HG03442 (cell line): ENCODE measurements around the gene LY6G5B.
"Not testable (repeated sequence)": the region's sequence is repeated elsewhere in the genome, so short reads cannot be mapped to it uniquely, and the experiment has no call there.

ENCODE experiments used
- ATAC-seq: cut with Tn5 transposase; IDR thresholded peaks from one replicate; pipeline ENCODE4 v1.9.1; 2021; ENCODE audit warnings: mild to moderate bottlenecking, moderate library complexity; ENCODE audit not compliant: unreplicated experiment

The LY6G5B gene

DNA sequence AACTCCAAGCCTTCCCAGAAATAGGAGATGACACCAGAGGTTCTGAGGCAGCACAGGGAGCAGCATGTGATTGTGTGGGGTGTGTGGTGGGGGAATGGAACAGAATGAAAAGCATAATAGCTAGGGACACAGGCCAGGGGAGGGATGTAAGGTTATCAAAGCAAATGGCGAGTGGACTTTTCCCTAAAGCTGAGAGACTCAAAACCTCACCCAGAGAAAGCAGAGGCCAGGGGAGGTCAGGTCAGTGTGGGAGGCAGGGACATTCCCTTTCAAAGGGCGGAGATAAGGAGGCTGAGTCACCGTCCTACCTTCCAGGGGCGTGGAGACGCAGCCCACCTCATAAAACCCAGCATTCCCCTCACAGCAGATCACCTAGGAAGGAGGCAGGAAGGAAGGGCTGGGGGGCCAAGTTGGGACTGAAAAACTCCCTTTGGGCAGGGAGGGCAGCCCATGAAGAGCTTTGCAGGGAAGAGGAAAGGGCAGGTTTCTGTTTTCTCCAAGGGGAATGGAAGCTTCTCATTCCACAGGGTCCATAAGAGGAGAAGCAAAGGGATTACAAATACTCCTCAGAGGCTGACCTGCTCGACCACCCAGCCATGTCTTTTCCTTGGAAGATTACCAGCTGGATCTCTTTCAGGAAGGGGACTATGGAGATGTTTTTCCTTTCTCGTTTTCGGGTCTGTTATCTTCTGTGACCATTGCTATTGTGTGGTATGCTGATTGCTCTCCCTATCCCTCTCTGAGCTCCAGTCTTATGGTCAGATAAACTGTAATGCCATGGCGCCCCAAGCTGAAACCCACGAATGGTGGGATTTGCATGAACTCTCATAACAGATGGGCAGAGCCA lies 20.7 kb downstream of the LY6G5B start:
- no peak for ATAC-seq

DNA sequence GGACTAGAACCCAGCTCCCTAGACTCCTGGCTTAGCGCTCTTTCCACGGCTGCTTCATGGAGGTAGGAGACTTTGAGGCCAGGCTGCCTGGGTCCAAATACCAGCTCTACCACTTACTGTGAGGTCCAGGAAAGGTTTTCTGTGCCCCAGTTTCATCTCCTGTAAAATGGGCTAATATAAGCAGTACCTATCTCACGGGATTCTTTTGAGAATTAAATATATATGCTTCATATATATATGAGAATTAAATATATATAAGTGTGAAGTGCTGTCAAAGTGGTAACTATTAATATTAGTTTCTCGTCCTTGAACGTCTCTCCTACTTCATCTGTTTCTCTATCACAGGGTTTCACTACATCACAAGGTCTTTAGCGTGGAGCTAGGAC lies 21.3 kb downstream of the LY6G5B start:
- no peak for ATAC-seq

GRCh38 chr6:31691564-31692108 lies 21.9 kb downstream of the LY6G5B start:
- ATAC-seq = no peak

DNA sequence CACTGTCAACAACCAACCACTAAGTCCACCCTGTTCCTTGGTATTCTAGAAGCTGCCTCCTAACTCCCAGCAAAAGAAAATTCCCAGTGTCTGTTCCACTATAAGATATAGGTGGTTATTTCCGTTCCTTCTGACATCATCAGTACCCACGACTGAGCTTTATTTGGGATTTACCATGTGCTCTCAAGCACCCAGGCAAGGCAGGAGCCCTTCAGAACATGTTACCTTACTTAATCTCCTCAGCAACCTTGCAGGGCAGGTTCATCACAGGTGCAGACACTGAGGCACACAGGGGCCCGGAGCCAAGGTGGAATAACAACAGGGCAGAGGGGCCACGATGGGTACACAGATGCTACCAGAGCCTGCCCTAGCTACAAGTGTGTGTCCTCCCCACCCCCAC lies 22.6 kb downstream of the LY6G5B start:
- no peak for ATAC-seq

DNA sequence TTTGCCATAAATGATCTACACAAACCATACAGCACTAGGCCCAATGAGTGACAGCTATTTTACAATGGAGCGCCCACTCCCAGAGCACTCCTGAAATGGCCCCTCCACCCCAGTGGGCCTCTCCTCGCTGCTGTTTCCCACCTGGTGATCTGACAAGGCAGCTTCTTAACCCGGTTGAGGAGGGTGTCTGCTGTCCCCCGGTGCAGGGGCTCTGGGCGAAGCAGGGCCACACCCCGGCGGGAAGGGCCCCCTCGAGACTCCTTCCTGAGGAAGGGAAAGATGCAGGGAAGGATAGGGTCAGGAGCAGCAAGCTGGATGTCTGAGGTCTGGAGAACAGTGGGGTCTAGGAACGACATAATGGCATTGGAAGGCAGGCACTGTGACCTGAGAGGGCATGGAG lies 23.1 kb downstream of the LY6G5B start:
- ATAC-seq = no peak

DNA sequence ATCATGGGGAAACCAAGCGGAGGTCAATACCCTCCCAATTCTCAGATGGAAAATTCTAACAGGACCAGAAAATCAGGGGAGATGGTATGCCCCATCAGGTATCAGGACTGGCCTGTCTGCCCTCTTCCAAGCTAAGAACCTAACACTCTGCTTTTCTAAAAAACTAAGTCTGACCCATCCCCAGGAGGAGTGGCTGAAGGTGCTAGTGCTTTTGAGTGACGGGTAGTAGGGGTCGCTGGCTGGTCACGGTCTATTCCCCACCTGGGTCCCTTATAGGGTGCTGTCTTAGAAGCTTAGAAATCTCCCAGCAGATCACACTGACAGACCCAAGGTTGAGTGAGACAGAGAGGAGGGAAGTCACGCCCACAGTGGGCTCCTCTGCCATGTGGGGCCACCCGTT lies 23.8 kb downstream of the LY6G5B start:
- no peak for ATAC-seq

DNA sequence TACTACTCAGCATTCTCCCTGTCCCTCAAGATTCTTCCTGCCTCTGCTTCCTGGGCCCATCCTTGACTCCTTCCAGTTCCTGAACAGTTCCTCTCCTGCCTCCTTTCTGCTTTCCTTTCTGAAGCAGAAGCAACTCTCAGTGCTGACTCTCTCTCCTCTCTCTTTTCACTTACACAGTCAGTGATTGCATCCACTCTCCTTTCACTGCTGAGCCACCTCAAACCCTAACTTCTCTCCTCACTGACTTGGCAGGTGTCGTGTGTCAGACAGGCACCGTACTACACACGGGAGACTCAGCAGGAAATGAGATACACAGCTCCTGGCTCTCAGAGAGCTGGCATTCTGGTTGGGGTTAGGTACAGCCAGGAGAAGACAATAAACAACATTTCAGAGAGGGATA lies 27.8 kb downstream of the LY6G5B start:
- no peak for ATAC-seq

DNA sequence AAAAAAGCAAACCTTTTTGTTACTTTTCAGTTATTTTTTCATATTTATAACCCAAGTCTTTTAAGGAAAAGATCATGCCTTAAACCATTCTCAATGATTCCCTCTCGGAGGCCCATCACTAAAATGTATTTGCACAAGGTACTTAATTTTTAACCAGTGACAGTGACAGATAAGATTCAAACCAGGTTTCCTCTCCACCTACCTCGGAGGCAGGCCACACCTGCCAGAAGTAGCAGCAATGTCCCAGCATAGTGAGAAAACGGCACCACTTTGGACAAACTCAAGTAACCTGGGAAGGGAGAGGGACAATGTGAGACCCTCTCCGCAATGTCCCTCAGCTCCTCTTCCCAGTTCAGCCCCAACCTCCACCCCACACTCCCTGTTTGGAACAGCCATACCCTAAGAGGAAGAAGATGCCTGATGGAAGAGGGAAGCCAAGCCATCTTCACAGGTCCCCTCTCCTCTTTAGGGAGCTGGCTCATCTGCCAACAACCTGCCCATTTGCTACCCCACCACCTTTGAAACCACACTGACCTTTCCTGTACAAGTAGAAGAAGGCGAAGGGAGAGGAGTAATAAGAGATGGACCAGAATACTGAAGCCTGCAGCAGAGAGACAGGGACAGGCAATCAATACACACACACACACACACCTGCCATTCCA lies 31.1 kb downstream of the LY6G5B start:
- no peak for ATAC-seq

DNA sequence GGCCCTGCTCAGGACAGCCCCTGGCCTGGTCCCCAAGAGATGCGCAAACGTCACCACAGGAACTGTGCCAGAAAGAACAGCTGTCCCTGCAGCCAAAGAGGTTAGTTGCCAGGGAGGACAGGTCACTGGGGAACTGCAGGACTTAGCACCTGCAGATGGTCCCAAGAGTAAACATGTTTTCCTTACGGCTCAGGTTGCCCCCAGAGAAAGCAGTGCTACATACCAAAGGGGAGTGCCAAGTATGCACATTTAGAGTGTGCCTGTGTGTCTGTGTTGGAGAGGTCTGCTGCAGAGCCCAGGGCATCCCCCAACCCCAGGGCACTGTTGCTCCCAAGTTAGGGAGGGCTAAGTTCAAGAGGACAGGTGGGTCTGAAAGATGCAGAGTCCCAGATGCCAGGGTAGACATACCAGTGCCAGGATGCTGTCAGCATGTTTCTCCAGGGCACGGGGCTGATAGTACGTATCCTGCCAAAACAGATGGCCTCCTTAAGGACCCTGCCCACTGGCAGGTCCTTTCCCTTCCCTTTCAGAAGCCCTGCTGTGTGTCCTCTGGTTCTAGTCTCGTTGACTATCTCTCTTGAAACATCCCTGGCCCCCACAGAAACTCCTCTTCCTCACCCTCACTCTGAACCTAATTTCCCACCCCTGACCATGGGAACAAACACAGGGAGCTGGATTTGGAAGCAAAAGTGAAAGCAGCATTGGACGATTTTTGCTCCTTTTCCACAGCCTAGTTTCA lies 32.1 kb downstream of the LY6G5B start:
- ATAC-seq = no peak

GRCh38 chr6:31702405-31702818 lies 32.6 kb downstream of the LY6G5B start:
- no peak for ATAC-seq

DNA sequence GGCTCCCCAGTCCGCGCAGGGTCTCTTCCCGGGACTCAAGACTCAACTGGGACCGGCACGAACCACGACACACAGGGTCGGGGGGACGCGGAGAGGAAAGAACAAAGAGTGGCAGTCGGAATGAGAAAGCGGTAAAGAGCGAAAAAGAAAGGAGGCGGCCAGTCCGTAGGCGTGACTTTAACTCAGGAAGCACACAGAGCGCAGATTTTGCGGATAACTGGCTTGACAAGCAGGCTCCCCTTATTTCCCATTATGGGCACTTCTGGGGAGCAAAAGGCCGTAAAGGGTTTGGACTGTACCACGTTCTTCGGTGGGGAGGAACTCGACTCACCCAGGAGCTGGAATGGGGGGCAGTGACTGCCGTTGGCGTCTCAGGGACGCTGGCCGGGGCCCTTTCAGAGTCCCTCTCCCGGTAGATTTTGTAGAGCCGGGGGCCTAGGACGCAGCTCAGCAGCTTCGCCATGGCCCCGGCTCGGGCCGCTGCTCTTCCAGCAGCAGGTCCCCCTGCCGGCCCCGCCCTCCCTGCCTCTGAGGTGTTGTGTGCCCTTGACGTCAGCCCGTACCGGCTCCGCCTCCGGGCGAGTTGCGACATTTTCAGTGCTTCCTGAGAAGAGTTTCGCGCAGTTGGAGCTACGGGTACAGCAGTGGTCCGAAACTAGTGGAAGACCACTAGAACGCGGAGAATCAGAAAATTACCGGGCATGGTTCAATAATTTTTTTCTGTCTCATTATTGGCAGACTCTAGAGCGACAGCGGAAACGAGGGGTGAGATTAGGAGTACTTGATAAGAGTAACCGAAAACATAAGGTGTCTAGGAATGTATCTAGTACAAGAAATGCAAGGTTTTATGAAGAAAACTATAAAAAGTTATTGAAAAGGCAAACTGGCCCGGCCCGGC lies 33.3 kb downstream of the LY6G5B start, which contains the start of gene ABHD16A:
Gene ABHD16A (minus strand): TSS at position 506 of the 898 bp plus-strand sequence. CDS start 43 bp downstream, at position 463.
- peak; percentile 86 for ATAC-seq

DNA sequence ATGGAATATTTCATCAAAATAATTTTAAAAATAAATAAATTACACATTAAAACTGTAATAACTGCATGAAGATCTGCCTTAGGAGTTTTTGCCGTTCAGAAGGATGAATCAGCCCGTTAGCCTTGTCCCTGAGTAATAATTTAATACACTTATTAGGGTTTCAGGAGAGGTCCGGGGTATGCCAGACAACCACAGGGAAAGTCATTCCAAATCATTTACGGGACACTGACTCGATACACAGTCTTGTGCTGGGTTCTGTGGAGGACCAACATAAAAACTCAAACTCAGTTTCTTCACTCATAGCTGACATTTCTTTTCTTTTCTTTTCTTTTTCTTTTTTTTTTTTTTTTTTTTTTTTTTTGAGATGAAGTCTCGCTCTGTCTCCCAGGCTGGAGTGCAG lies 36.2 kb downstream of the LY6G5B start:
- no peak for ATAC-seq

GRCh38 chr6:31706599-31706998 lies 36.8 kb downstream of the LY6G5B start, which contains the start of gene LY6G6F:
TSS of gene LY6G6F (plus strand) at chr6:31706866. CDS start at chr6:31706907, 41 bp downstream.
- no peak for ATAC-seq

DNA sequence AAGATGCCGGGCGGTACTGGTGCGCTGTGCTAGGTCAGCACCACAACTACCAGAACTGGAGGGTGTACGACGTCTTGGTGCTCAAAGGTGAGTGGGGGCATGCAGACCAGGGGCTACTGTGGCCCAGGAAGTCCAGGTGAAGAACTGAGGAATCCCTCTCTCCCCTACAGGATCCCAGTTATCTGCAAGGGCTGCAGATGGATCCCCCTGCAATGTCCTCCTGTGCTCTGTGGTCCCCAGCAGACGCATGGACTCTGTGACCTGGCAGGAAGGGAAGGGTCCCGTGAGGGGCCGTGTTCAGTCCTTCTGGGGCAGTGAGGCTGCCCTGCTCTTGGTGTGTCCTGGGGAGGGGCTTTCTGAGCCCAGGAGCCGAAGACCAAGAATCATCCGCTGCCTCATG lies 37.9 kb downstream of the LY6G5B start:
- ATAC-seq = no peak

DNA sequence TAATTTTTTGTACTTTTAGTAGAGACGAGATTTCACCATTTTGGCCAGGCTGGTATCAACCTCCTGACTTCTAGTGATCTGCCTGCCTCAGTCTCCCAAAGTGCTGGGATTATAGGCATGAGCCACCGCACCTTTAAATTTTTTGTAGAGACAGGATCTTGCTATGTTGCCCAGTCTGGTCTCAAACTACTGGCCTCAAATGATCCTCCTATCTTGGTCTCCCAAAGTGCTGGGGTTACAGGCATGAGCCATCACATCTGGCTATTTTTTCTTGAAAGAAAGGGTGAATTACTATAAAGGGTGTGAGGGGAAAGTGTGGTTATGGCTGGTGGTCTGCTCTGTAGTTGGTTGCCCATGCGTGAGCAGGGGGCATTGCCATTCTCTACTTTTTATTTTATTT lies 38.4 kb downstream of the LY6G5B start:
- no peak for ATAC-seq

- not testable (repeated sequence) for ATAC-seq
Observed at GRCh38 chr6:31709157-31709556, 39.4 kb downstream of the LY6G5B start.

DNA sequence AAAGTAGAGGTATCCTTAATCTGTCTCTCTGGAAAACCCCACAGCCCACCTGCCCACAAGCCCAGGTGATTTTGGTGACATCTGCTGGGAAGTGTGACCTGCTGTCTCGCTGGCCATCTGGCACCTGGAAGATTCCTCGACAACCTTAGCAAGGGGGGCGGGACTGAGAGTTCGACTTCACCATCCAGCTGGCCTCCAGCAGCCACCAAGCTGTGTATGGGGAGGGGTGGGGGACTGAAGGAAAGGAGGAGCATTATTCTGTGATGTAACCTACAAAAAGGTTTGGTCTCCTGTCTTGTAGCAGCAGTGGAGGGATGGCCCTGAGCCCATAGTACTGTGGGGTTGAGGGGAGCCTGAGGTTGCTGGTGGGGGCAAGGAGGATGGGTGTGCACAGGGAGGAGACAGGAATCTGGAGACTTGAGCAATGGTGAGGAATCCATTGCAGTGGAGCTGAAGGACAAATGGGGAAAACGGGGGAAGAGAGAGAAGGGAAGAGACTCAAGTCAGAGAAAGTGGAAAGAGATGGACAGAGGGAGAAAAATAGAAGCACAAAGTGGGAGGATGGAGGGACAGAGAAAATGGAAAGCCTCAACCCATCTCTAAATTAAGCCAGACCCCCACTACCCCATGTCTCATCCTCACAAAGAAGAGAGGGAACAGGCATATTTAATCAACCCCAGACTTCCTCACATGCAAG lies 40.9 kb downstream of the LY6G5B start:
- no peak for ATAC-seq

DNA sequence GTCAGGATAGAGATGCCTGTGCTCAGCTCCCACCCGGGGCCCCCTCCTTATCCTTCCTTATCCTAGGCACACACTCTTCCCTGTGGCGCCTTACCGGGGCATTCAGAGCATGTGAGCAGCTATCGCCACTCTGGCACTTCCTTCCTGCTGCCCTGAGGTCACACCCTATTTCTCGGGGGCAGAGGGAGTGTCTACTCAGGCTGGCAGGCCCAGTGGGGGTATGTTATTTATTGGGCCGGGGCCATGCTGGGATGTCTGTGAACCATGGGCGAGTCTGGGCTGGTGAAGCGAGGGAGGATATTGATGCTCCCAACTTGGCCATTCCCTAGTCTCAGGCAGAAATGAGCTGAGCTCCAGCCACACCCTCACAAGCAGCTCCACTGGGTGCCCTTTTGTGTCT lies 41.5 kb downstream of the LY6G5B start:
- no peak for ATAC-seq

DNA sequence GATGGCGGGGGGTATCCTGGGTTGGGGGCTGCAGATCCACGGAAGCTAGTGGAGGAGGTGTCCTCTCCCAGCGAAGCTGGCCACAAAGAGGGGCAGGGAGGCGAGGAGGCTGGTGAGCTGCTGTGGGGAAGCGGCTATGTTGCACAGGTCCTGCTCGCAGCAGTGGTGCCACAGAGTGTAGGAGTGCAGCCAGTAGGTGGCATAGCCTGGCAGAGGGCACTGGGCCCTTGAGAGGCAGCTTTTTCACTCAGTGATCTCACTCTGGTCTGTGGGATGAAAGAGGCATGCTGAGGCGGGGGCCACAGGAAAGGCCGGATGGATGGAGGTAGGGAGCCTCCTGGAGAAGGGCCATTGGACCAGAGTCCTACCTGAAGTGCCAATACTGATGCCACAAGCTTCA lies 42.5 kb downstream of the LY6G5B start:
- no peak for ATAC-seq

DNA sequence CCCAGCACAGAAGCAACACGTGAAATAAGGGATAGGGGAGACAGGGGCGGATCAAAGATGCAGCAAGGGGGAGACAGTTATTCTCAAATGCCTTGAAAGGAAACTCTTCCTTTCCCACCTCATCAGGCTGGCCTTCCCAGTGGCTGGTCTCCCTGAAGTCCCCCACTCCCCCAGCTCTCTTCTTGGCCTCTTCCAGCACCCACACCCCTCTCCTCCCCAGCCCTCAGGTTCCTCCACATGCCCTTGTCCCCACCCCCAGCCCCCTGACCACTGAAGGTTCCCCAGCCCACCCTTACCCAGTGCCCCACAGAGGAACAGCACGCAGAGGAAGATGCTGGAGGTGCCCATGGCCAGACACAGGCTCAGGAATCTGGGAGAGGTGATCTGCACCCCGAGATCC lies 43.7 kb downstream of the LY6G5B start:
- ATAC-seq = no peak
